Mammary epithelial cell (primary cell): ENCODE data around the gene HIBADH.

Experiments
- EZH2 ChIP-seq: IDR thresholded peaks from 2 replicates; pipeline ENCODE4 v1.6.1; 2012; ENCODE audit warnings: low read length, inconsistent platforms, borderline replicate concordance
- TF ChIP-seq, protein P1 (sequence below), 2 donors: IDR thresholded peaks in 1 of 2; conservative IDR thresholded peaks in 1 of 2; 2 replicates each; pipeline ENCODE4 v1.5.1; 2011 to 2012; ENCODE audit warnings: inconsistent platforms in 2 of 2, low read length in 2 of 2, mild to moderate bottlenecking in 2 of 2, control low read depth in 1 of 2, low read depth in 1 of 2; ENCODE audit not compliant: insufficient read depth in 1 of 2; ENCODE audit errors: extremely low read depth in 1 of 2

DNA sequence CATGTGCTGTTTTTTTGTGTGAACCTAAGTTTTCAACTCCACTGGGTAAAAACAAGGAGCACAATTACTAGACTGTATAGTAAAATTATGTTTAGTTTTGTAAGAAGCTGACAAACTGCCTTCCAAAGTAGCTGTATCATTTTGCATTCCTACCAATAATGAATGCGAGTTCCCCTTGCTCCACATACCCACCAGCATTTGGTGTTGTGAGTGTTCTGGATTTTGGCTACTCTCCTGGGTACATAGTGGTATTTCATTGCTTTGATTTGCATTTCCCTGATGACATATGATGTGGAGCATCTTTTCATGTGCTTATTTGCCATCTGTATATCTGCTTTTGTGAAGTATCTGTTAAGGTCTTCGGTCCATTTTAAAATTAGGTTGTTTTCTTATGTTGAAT lies 178.2 kb downstream of the HIBADH start:
- TF ChIP-seq, protein P1, sequence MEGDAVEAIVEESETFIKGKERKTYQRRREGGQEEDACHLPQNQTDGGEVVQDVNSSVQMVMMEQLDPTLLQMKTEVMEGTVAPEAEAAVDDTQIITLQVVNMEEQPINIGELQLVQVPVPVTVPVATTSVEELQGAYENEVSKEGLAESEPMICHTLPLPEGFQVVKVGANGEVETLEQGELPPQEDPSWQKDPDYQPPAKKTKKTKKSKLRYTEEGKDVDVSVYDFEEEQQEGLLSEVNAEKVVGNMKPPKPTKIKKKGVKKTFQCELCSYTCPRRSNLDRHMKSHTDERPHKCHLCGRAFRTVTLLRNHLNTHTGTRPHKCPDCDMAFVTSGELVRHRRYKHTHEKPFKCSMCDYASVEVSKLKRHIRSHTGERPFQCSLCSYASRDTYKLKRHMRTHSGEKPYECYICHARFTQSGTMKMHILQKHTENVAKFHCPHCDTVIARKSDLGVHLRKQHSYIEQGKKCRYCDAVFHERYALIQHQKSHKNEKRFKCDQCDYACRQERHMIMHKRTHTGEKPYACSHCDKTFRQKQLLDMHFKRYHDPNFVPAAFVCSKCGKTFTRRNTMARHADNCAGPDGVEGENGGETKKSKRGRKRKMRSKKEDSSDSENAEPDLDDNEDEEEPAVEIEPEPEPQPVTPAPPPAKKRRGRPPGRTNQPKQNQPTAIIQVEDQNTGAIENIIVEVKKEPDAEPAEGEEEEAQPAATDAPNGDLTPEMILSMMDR (conservative IDR thresholded peaks at IDR 0.05 in 1 of 2, IDR thresholded peaks at IDR 0.05 in 1 of 2; ENCODE audit: extremely low read depth in 1 of 2, insufficient read depth in 1 of 2, low read depth in 1 of 2, low read length in 2 of 2): no peak
- TF ChIP-seq EZH2: no peak
